SK-MEL-5 (cell line): ENCODE data around the gene SDK1. TPM values are rescaled to one million over a fixed set of nuclear protein-coding genes. Genes with fewer than 3 reads are reported as not detected.

Source experiments
- DNase-seq: peaks from one replicate; pipeline ENCODE4 v3.0.0-alpha.2; 2016; ENCODE audit warnings: low read depth, low spot score
- in situ Hi-C: cut with HindIII; loops from 2 replicates; pipeline ENCODE4 v1.10.0; 2016; ENCODE audit warnings: low sequenced_read_pairs, high pct_unique_total_duplicates, low pct_unique_long_range_greater_than_20kb
- total RNA-seq: library from RNA; depleted of rRNA; stranded (reverse); fragments of >200 nt; shearing (Covaris generic); gene quantifications from 2 replicates; pipeline ENCODE4 v1.2.3, GENCODE V29; 2014

SDK1 gene
- total RNA-seq, 1 experiment from 2014 or later: 0.13 TPM

GRCh38 chr7:4162884-4163564, 862.0 kb downstream of the SDK1 start:
- in situ Hi-C loops: no loop called here
- no peak for DNase-seq

GRCh38 chr7:4163565-4164203, 862.6 kb downstream of the SDK1 start:
- in situ Hi-C loops: no loop called here
- DNase-seq: no peak

- DNase-seq: peak; percentile 33
- in situ Hi-C loops: no loop called here
These were observed 863.5 kb downstream of the SDK1 start for GRCh38 chr7:4164556-4164955.

GRCh38 chr7:4166340-4166739, 865.3 kb downstream of the SDK1 start:
- in situ Hi-C loops: no loop called here
- DNase-seq: no peak

- DNase-seq: no peak
- in situ Hi-C loops: no loop called here
These were observed 865.8 kb downstream of the SDK1 start for GRCh38 chr7:4166807-4167206.

- DNase-seq: no peak
- in situ Hi-C loops: no loop called here
These were observed 866.4 kb downstream of the SDK1 start for GRCh38 chr7:4167385-4167910.

- in situ Hi-C loops: no loop called here
- DNase-seq: no peak
These were observed 867.0 kb downstream of the SDK1 start for GRCh38 chr7:4168041-4168440.

GRCh38 chr7:4168541-4168940, 867.5 kb downstream of the SDK1 start:
- no peak for DNase-seq
- in situ Hi-C loops: no loop called here

GRCh38 chr7:4169455-4169854, 868.4 kb downstream of the SDK1 start:
- DNase-seq: no peak
- in situ Hi-C loops: no loop called here

- in situ Hi-C loops: no loop called here
- DNase-seq: no peak
These were observed 870.1 kb downstream of the SDK1 start for GRCh38 chr7:4170997-4171786.

- no peak for DNase-seq
- in situ Hi-C loops: no loop called here
These were observed 871.8 kb downstream of the SDK1 start for GRCh38 chr7:4172883-4173282.

- in situ Hi-C loops: no loop called here
- DNase-seq: no peak
These were observed 872.6 kb downstream of the SDK1 start for GRCh38 chr7:4173615-4174014.

GRCh38 chr7:4174016-4174415, 873.0 kb downstream of the SDK1 start:
- DNase-seq: no peak
- in situ Hi-C loops: no loop called here

GRCh38 chr7:4174451-4174850, 873.4 kb downstream of the SDK1 start:
- DNase-seq: no peak
- in situ Hi-C loops: no loop called here

GRCh38 chr7:4174884-4175283, 873.8 kb downstream of the SDK1 start:
- no peak for DNase-seq
- in situ Hi-C loops: no loop called here

- in situ Hi-C loops: no loop called here
- DNase-seq: no peak
These were observed 874.4 kb downstream of the SDK1 start for GRCh38 chr7:4175346-4175973.

- in situ Hi-C loops: no loop called here
- no peak for DNase-seq
These were observed 875.9 kb downstream of the SDK1 start for GRCh38 chr7:4177001-4177400.

- no peak for DNase-seq
- in situ Hi-C loops: no loop called here
These were observed 877.4 kb downstream of the SDK1 start for GRCh38 chr7:4178416-4178815.
